H1 (cell line): ENCODE measurements around the gene ZNF473.
"Not testable (repeated sequence)": the region's sequence is repeated elsewhere in the genome, so short reads cannot be mapped to it uniquely, and the experiment has no call there.

Source experiments
- ASH2L ChIP-seq: fragments of 200-600, 300-600 bp; sonication (generic); IDR thresholded peaks from one replicate; pipeline ENCODE4 v1.7.1; 2017; ENCODE audit warnings: low read length
- EZH2 ChIP-seq: fragments of 200-600 bp; sonication (generic); IDR thresholded peaks from 2 replicates; pipeline ENCODE4 v1.7.1; 2012; ENCODE audit warnings: low read depth, mild to moderate bottlenecking, moderate library complexity, low read length, inconsistent platforms; ENCODE audit not compliant: severe bottlenecking
- JUND ChIP-seq: IDR thresholded peaks from 2 replicates; pipeline ENCODE4 v1.6.1; 2011; ENCODE audit warnings: mild to moderate bottlenecking, improper control_type of control experiment, low read length
- KDM1A ChIP-seq: fragments of 200-600, 300-600 bp; sonication (generic); IDR thresholded peaks from 2 replicates; pipeline ENCODE4 v1.7.1; 2016; ENCODE audit warnings: mild to moderate bottlenecking, low read length, borderline replicate concordance
- SIN3A ChIP-seq, 2 experiments: IDR thresholded peaks in 1 of 2; conservative IDR thresholded peaks in 1 of 2; 2 replicates each; pipeline ENCODE4 v1.6.1; 2011 to 2012; ENCODE audit warnings: low read length in 2 of 2, improper control_type of control experiment in 1 of 2, low read depth in 1 of 2, mild to moderate bottlenecking in 1 of 2
- TAF1 ChIP-seq: IDR thresholded peaks from 2 replicates; pipeline ENCODE4 v1.6.1; 2011; ENCODE audit warnings: mild to moderate bottlenecking, low read depth, low read length

- not testable (repeated sequence) for TF ChIP-seq JUND; EZH2; TAF1; ASH2L; SIN3A (conservative IDR thresholded peaks at IDR 0.05 in 1 of 2, IDR thresholded peaks at IDR 0.05 in 1 of 2; ENCODE audit: low read depth in 1 of 2, low read length in 2 of 2); KDM1A
Observed at GRCh38 chr19:50075076-50075475, 49.3 kb downstream of the ZNF473 start.
